ENCODE results near the gene RHBDD3. TPM values are rescaled to one million over a fixed set of nuclear protein-coding genes. Genes with fewer than 3 reads are reported as not detected.
"Not testable (repeated sequence)": the region's sequence is repeated elsewhere in the genome, so short reads cannot be mapped to it uniquely, and the experiment has no call there.

Gene RHBDD3
- total and polyA plus RNA-seq, 2 experiments from 2014 or later: 31.4 to 37.3 TPM

DNA sequence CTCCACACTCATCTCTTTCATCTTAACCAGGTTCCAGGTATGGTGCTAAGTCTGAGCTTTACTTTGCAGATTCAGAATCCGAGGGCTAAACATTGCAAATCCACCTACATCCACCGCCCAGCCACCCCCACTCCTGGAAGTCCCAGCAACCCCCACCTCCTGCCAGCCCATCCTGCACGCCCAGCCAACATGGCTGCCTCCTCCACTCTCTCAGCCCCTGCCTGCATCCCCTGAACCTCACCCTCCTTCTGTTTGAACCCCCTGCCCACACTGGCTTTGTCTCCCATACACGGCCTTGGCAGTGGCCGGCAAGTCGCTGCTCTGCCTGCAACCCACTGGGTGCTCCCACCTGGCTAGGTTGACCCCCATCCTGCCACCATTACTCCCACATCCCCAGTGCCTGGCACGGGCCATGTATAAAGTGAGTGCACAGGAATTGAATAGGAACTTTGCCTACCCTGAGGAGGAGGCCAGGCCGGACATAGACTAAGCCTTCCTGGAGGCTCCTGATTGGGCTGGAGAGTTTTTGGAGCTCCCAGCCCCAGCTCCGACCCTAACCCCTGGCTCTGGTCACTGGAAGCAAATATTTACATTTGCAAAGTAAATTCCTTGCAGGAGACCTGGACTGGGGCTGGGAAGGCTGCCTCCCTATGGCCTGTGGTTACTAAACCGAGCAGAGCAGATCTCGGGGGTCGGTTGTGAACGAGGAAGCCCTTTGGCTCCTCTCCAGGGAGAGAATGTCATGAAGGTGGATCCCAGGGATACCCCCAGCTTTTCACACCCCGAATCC, 47.7 kb downstream of the RHBDD3 start:
- H3K4me3 ChIP-seq: no peak overlapping the region
- 64 to 65% methylated on average over 14 of the region's 14 CpGs for whole genome bisulfite sequencing, 2 experiments (ENCODE audit: low coverage in 1 of 2, low lambda C conversion rate in 2 of 2, missing lambda C conversion rate in 2 of 2)
- no peaks in the 10 kb centered on the region for H3K79me2 ChIP-seq (ENCODE audit: insufficient read depth)
- no peaks in the 10 kb centered on the region for H3F3A ChIP-seq (ENCODE audit: insufficient read depth)
- H3K4me1 ChIP-seq (ENCODE audit: insufficient read depth): no peaks in the 10 kb centered on the region
- H3K9me3 ChIP-seq (ENCODE audit: low read depth): no peaks in the 10 kb centered on the region
- no peak overlapping the region for H3K27ac ChIP-seq
- no peaks in the 10 kb centered on the region for H4K20me1 ChIP-seq (ENCODE audit: insufficient read depth)
- in situ Hi-C loops (cut with MboI): no loop called here
- TF ChIP-seq EZH2 (IDR thresholded peaks at IDR 0.05; ENCODE audit: insufficient read depth, poor library complexity, severe bottlenecking): no peak
- no peak for TF ChIP-seq EZH2phosphoT487 (IDR thresholded peaks at IDR 0.05; ENCODE audit: insufficient read depth, low read depth)
- H2AFZ ChIP-seq: no peak overlapping the region
- H3K9me2 ChIP-seq (ENCODE audit: insufficient read depth): no peaks in the 10 kb centered on the region
- no peaks in the 10 kb centered on the region for H3K36me3 ChIP-seq (ENCODE audit: low read depth)
- no peak overlapping the region for H3K9ac ChIP-seq
- no peak for DNase-seq
- H3K4me2 ChIP-seq (ENCODE audit: unreplicated experiment): no peak overlapping the region
- peaks cover 16% of the 10 kb centered on the region; the same call in 1 of the 2 replicates for H3K27me3 ChIP-seq (replicated peaks; ENCODE audit: insufficient read depth)

DNA sequence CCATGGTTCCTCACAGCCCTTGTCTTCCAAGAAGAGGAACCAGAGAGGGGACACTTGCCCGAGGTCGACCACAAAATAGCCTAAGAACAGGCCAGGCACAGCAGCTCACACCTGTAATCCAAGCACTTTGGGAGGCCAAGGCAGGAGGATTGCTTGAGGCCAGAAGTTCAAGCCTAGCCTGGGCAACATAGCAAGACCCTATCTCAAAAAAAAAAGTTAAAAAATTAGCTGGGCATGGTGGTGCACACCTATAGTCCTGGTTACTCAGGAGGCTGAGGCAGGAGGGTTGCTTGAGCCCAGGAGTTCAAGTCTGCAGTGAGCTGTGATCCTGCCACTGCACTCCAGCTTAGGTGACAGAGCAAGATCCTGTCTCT, 48.4 kb downstream of the RHBDD3 start:
- H3K4me3 ChIP-seq; DNase-seq; H3K4me2 ChIP-seq (ENCODE audit: unreplicated experiment); H3K9ac ChIP-seq; H2AFZ ChIP-seq; H3K4me1 ChIP-seq (ENCODE audit: insufficient read depth); H3K9me2 ChIP-seq (ENCODE audit: insufficient read depth); H3K36me3 ChIP-seq (ENCODE audit: low read depth); H3K9me3 ChIP-seq (ENCODE audit: low read depth); in situ Hi-C loops (cut with MboI); H3K27ac ChIP-seq; H3F3A ChIP-seq (ENCODE audit: insufficient read depth); H4K20me1 ChIP-seq (ENCODE audit: insufficient read depth); H3K79me2 ChIP-seq (ENCODE audit: insufficient read depth): not testable (repeated sequence)
- H3K27me3 ChIP-seq (replicated peaks; ENCODE audit: insufficient read depth): peaks cover 11% of the 10 kb centered on the region; the same call in 1 of the 2 replicates
- WGBS, 2 experiments (ENCODE audit: low coverage in 1 of 2, low lambda C conversion rate in 2 of 2, missing lambda C conversion rate in 2 of 2): 78 to 83% methylated on average over 2 of the region's 2 CpGs

DNA sequence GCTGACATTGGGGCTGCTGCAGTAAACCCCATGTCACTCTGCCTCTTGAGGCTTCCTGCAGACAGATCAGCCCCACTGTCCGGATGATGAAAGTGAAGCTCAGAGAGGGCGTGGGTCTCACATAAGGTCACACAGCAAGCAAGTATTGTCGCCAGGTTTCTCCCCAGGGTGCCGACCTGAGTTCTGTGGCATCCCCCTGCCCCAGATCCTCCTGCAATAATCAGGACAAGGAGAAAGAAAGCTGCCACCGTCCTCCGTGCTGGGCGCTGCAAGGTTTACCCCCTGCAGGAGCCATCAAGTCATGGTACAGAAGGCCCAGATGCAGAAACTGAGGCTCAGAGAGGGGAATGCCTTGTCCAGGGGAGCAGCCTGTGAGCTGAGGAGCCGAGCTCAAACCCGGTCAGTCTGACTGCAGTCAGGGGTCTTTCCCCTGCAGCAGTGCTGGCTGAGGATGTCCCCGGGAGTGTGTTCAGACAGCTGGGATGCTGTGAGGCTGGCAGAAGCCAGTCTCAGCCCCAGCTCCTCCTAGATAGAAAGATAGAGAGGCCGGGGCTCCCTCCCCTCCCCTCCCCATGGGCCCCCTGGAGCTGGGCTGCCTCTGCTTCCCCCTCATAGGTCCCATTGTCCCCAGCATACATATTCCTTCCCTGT, 48.9 kb downstream of the RHBDD3 start:
- 76 to 78% methylated on average over 10 to 11 of the region's 11 CpGs for WGBS, 2 experiments (ENCODE audit: low coverage in 1 of 2, low lambda C conversion rate in 2 of 2, missing lambda C conversion rate in 2 of 2)
- Histone ChIP-seq H3K4me1 (ENCODE audit: insufficient read depth) (no peaks in the 10 kb centered on the region), H3K36me3 (ENCODE audit: low read depth) (no peaks in the 10 kb centered on the region), H3K4me3 (no peak overlapping the region), H3F3A (ENCODE audit: insufficient read depth) (no peaks in the 10 kb centered on the region), H3K9me3 (ENCODE audit: low read depth) (no peaks in the 10 kb centered on the region), H3K79me2 (ENCODE audit: insufficient read depth) (no peaks in the 10 kb centered on the region), H3K27ac (no peak overlapping the region), H3K27me3 (replicated peaks; ENCODE audit: insufficient read depth) (peaks cover 6% of the 10 kb centered on the region; the same call in 1 of the 2 replicates), H3K9ac (no peak overlapping the region), H2AFZ (no peak overlapping the region), H3K9me2 (ENCODE audit: insufficient read depth) (no peaks in the 10 kb centered on the region), H4K20me1 (ENCODE audit: insufficient read depth) (no peaks in the 10 kb centered on the region), H3K4me2 (ENCODE audit: unreplicated experiment) (no peak overlapping the region)
- DNase-seq: no peak
- TF ChIP-seq EZH2 (IDR thresholded peaks at IDR 0.05; ENCODE audit: insufficient read depth, poor library complexity, severe bottlenecking): no peak
- no peak for TF ChIP-seq EZH2phosphoT487 (IDR thresholded peaks at IDR 0.05; ENCODE audit: insufficient read depth, low read depth)
- in situ Hi-C loops (cut with MboI): no loop called here

DNA sequence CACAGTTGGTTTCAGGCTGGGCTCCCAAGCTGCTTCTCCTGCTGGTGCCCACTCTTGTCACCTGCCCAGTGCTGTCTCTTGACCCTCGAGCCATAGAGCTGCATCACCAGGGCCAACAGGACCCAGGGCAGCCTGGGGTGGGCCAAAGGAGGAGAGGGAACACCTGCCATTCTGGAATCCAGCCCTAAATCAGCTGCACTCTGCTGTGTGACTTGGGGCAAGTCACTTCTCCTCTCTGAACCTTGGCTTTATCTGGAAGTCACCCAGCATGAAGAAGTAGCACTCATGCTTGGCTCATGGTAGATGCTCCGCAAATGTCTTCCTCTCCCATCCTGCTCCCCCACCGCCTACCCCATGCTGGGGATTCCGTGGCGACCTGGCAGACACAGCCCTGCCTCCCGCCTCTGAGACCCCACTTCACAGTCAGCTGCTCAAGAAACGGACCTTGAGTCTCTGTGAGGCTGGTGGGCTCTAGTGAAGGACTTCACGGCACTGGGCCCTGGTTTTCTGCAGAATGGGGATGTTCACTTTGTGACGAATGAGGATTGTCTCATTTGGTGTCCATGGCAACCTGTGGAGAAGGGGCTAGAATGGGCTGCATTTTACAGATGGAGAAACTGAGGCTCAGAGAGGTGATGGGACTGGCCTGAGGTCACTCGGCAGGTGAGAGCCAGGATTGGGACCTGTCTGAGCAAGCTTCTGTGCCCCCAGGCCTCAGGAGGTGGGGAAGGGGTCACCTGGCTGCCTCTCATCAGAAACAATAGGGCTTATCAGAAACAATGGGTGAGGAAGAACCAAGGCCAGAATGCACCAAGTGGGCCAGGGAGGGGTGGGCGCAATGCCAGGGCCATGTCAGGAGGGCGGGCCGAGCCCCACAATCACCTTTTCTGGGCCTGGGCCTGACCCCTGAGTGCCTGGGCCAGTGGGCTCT, 49.7 kb downstream of the RHBDD3 start:
- Histone ChIP-seq H3K4me1 (ENCODE audit: insufficient read depth) (no peaks in the 10 kb centered on the region), H4K20me1 (ENCODE audit: insufficient read depth) (no peaks in the 10 kb centered on the region), H3K4me3 (no peak overlapping the region), H3K9me3 (ENCODE audit: low read depth) (no peaks in the 10 kb centered on the region), H3K36me3 (ENCODE audit: low read depth) (no peaks in the 10 kb centered on the region), H2AFZ (no peak overlapping the region), H3K79me2 (ENCODE audit: insufficient read depth) (no peaks in the 10 kb centered on the region), H3K9me2 (ENCODE audit: insufficient read depth) (no peaks in the 10 kb centered on the region), H3F3A (ENCODE audit: insufficient read depth) (no peaks in the 10 kb centered on the region), H3K9ac (no peak overlapping the region), H3K4me2 (ENCODE audit: unreplicated experiment) (no peak overlapping the region), H3K27ac (no peak overlapping the region), H3K27me3 (replicated peaks; ENCODE audit: insufficient read depth) (peaks cover 2% of the 10 kb centered on the region; the same call in 1 of the 2 replicates)
- in situ Hi-C loops (cut with MboI): no loop called here
- no peak for TF ChIP-seq EZH2phosphoT487 (IDR thresholded peaks at IDR 0.05; ENCODE audit: insufficient read depth, low read depth)
- TF ChIP-seq EZH2 (IDR thresholded peaks at IDR 0.05; ENCODE audit: insufficient read depth, poor library complexity, severe bottlenecking): no peak
- DNase-seq: no peak
- 63 to 69% methylated on average over 13 of the region's 13 CpGs for WGBS, 2 experiments (ENCODE audit: low coverage in 1 of 2, low lambda C conversion rate in 2 of 2, missing lambda C conversion rate in 2 of 2)

Measured in GM23248 (cell line).